Esophagus muscularis mucosa (tissue), 3 donors: Measurements from ENCODE around the gene PTX4.

Experiments used
- POLR2A ChIP-seq: fragments of 450-650 bp; IDR thresholded peaks from one replicate; pipeline ENCODE4 v1.6.1; 2017; ENCODE audit warnings: antibody characterized with exemption, moderate library complexity, mild to moderate bottlenecking, low read depth
- POLR2AphosphoS5 ChIP-seq, 2 donors: sonication (generic); formaldehyde crosslinking; IDR thresholded peaks; one replicate each; pipeline ENCODE4 v1.6.1; 2017; ENCODE audit warnings: antibody characterized with exemption in 2 of 2
- TF ChIP-seq, protein P1 (sequence below), 3 experiments: fragments of 200-600 bp in 2 of 3; fragments of 450-650 bp in 1 of 3; sonication (generic) in 2 of 3; IDR thresholded peaks; one replicate each; pipeline ENCODE4 v1.5.1; 2017 to 2019; ENCODE audit warnings: antibody characterized with exemption in 3 of 3, mild to moderate bottlenecking in 2 of 3, moderate library complexity in 1 of 3

DNA sequence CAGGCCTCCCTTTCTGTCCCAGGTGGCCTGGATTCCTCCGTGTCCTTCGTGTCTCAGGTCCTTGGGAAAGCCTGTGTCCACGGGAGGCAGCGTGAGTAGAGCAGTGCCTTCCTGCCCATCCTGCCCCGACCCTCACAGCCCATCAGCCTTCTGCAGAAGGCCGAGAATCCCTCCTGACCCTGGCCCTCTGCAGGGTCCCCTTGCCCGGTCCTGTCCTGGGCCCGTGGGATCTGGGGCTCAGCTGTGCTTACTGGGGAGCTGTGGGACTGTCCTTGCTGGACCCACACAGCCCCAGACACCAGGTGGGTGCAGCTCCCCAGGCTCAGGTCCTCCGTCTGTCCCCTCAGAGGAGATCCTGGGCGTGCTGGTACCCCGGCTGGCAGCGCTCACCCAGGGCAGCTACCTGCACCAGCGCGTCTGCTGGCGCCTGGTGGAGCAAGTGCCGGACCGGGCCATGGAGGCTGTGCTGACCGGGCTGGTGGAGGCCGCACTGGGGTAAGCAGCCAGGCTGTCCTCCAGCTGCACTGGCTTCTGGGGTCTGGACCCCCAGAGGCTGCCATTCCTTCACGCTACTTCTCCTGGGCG is 8.4 kb upstream of the PTX4 start:
- TF ChIP-seq, protein P1, sequence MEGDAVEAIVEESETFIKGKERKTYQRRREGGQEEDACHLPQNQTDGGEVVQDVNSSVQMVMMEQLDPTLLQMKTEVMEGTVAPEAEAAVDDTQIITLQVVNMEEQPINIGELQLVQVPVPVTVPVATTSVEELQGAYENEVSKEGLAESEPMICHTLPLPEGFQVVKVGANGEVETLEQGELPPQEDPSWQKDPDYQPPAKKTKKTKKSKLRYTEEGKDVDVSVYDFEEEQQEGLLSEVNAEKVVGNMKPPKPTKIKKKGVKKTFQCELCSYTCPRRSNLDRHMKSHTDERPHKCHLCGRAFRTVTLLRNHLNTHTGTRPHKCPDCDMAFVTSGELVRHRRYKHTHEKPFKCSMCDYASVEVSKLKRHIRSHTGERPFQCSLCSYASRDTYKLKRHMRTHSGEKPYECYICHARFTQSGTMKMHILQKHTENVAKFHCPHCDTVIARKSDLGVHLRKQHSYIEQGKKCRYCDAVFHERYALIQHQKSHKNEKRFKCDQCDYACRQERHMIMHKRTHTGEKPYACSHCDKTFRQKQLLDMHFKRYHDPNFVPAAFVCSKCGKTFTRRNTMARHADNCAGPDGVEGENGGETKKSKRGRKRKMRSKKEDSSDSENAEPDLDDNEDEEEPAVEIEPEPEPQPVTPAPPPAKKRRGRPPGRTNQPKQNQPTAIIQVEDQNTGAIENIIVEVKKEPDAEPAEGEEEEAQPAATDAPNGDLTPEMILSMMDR (IDR thresholded peaks at IDR 0.05), result no peak
- TF ChIP-seq POLR2AphosphoS5 (IDR thresholded peaks at IDR 0.05) (no peak), POLR2A (no peak)
